ENCODE measurements around the gene SESTD1. TPM values are rescaled to one million over a fixed set of nuclear protein-coding genes. Genes with fewer than 3 reads are reported as not detected.

SESTD1 gene
- polyA plus RNA-seq, 6 donors from 2014 or later: 25.4 to 88.7 (median 66.2) TPM

DNA sequence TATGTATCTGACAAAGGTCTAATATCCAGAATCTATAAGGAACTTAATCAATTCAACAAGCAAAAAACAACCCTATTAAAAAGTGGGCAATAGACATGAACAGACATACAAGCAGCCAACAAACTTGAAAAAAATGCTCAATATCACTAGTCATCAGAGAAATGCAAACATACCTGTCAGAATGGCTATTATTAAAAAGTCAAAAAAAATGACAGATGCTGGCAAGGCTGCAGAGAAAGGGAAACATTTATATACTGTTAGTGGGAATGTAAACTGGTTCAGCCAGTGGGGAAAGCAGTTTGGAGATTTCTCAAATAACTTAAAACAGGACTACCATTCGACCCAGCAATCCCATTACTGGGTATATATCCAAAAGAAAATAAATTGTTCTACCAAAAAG, 21.6 kb downstream of the SESTD1 start:
- H3K4me1 Mint-ChIP-seq: peaks cover 43 to 91% (median 68%) of the 10 kb centered on the region in 3 donors
- H3K36me3 Mint-ChIP-seq: peaks cover 12 to 15% of the 10 kb centered on the region in 2 donors
- peak overlapping the region in 4 of 6 donors; percentile 20 to 62 (median 36) for H3K27ac Mint-ChIP-seq
- DNase-seq: no peak
- ATAC-seq (ENCODE audit: low read depth in 2 of 2): no peak
- H3K27me3 Mint-ChIP-seq: no peaks in the 10 kb centered on the region
- peaks cover under 1 to 17% (median 6%) of the 10 kb centered on the region in 7 donors for H3K9me3 Mint-ChIP-seq
- peak overlapping the region in 1 of 8 donors; percentile 14 for H3K4me3 Mint-ChIP-seq

DNA sequence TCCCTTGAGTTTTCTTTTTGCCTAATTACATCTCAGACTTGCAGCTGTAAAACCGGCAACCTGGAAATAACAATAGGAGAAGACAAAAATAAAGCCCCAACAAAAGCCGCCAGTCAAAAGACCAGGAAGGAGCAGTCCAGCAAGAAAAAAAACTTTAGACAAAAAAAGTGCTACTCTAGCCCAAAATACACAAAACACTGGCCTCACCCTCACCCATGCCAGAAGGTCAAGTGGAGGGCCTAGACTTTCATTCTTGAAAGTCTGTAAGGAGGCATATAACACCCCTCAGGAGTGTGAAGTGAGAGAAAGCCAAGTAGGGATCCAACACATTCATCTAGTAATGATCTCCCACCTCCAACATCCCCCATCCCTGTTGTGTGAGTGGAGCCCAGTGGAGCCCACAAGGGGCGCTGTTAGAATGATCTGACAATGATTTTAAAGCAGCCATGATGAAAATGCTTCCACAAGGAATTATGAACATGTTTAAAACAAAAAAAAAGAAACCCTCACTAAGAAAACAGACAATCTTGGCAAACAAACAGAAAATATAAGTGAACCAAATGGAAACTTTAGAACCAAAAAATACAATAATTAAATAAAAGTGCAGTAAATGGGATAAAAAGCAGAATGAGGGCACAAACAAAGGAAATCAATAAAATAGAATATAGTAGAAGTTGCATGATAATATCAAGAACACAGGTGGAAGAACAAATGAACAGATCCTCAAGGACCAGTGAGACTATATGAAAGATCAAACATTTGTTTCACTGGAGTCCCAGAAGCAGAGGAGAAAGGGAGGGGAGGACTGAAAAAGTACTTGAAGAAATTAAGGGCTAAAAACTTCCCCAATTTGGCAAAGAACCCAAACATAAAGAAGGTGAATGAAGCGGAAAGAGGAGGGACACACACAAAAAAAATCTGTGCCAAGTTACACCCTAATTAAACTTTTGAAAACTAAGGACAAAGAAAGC, 23.9 kb downstream of the SESTD1 start:
- H3K27ac Mint-ChIP-seq: peak overlapping the region in 4 of 6 donors; percentile 60 to 83 (median 69)
- peak overlapping the region in 5 of 8 donors; percentile 7 to 79 (median 15) for H3K4me3 Mint-ChIP-seq
- DNase-seq (no peak), ATAC-seq (ENCODE audit: low read depth in 2 of 2) (no peak)
- peaks cover 8 to 13% of the 10 kb centered on the region in 2 donors for H3K36me3 Mint-ChIP-seq
- peaks cover 45 to 82% (median 66%) of the 10 kb centered on the region in 3 donors for H3K4me1 Mint-ChIP-seq
- H3K27me3 Mint-ChIP-seq: no peaks in the 10 kb centered on the region
- H3K9me3 Mint-ChIP-seq: peaks cover 0 to 17% (median 4%) of the 10 kb centered on the region in 7 donors

DNA sequence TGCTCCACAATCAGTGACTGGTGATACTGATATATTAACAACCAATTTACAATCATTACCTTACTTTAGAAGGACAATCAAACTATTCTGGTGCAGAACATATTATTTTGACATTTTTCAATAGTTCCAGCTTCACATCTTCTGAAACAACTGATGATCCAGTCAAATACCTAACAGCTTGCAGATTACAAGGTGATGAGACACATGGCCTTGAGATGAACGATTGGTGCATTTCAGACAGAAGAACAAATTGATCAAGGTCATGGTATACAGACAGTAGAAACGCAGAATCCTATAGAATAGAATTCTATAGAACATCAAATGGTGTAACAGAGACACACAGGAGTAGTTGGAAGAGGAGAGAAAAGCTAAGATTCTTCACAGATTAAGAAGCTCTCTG, 24.8 kb downstream of the SESTD1 start:
- Mint-ChIP-seq H3K27me3 (no peaks in the 10 kb centered on the region), H3K36me3 (peaks cover 8 to 17% of the 10 kb centered on the region in 2 donors), H3K4me1 (peaks cover 50 to 83% (median 73%) of the 10 kb centered on the region in 3 donors), H3K27ac (peak overlapping the region in 4 of 6 donors; percentile 5 to 69 (median 28)), H3K9me3 (peaks cover 0 to 17% (median 4%) of the 10 kb centered on the region in 7 donors), H3K4me3 (peak overlapping the region in 2 of 8 donors; percentile 4 to 15)
- ATAC-seq (ENCODE audit: low read depth in 2 of 2) (no peak), DNase-seq (no peak)

GRCh38 chr2:179239195-179239594, 25.4 kb downstream of the SESTD1 start:
- H3K27ac Mint-ChIP-seq: peak overlapping the region in 1 of 6 donors; percentile 44
- peaks cover 8 to 17% of the 10 kb centered on the region in 2 donors for H3K36me3 Mint-ChIP-seq
- H3K27me3 Mint-ChIP-seq: no peaks in the 10 kb centered on the region
- H3K4me3 Mint-ChIP-seq: no peak overlapping the region
- no peak for ATAC-seq (ENCODE audit: low read depth in 2 of 2)
- no peak for DNase-seq
- H3K4me1 Mint-ChIP-seq: peaks cover 50 to 83% (median 73%) of the 10 kb centered on the region in 3 donors
- peaks cover 0 to 17% (median 4%) of the 10 kb centered on the region in 7 donors for H3K9me3 Mint-ChIP-seq

- ATAC-seq (ENCODE audit: low read depth in 2 of 2) (no peak), DNase-seq (no peak)
- no peak overlapping the region for H3K4me3 Mint-ChIP-seq
- no peak overlapping the region for H3K27ac Mint-ChIP-seq
- no peaks in the 10 kb centered on the region for H3K27me3 Mint-ChIP-seq
- H3K4me1 Mint-ChIP-seq: peaks cover 50 to 84% (median 73%) of the 10 kb centered on the region in 3 donors
- peaks cover 0 to 17% (median 4%) of the 10 kb centered on the region in 7 donors for H3K9me3 Mint-ChIP-seq
- H3K36me3 Mint-ChIP-seq: peaks cover 8 to 17% of the 10 kb centered on the region in 2 donors
Measured at GRCh38 chr2:179238027-179238426, 26.6 kb downstream of the SESTD1 start.

GRCh38 chr2:179237209-179237946, 27.3 kb downstream of the SESTD1 start:
- DNase-seq (no peak), ATAC-seq (ENCODE audit: low read depth in 2 of 2) (no peak)
- H3K4me1 Mint-ChIP-seq: peaks cover 49 to 80% (median 73%) of the 10 kb centered on the region in 3 donors
- peaks cover 11 to 17% of the 10 kb centered on the region in 2 donors for H3K36me3 Mint-ChIP-seq
- H3K27ac Mint-ChIP-seq: peak overlapping the region in 1 of 6 donors; percentile 66
- H3K9me3 Mint-ChIP-seq: peaks cover 0 to 14% (median 4%) of the 10 kb centered on the region in 7 donors
- peak overlapping the region in 1 of 8 donors; percentile 60 for H3K4me3 Mint-ChIP-seq
- H3K27me3 Mint-ChIP-seq: no peaks in the 10 kb centered on the region

GRCh38 chr2:179235463-179236108, 29.0 kb downstream of the SESTD1 start:
- Mint-ChIP-seq H3K27ac (peak overlapping the region in 3 of 6 donors; percentile 5 to 79 (median 41)), H3K9me3 (peaks cover 0 to 5% (median 0%) of the 10 kb centered on the region in 7 donors), H3K36me3 (peaks cover 7 to 10% of the 10 kb centered on the region in 2 donors), H3K4me1 (peaks cover 43 to 76% (median 63%) of the 10 kb centered on the region in 3 donors), H3K27me3 (no peaks in the 10 kb centered on the region), H3K4me3 (peak overlapping the region in 3 of 8 donors; percentile 10 to 51 (median 30))
- ATAC-seq (ENCODE audit: low read depth in 2 of 2): no peak
- no peak for DNase-seq

DNA sequence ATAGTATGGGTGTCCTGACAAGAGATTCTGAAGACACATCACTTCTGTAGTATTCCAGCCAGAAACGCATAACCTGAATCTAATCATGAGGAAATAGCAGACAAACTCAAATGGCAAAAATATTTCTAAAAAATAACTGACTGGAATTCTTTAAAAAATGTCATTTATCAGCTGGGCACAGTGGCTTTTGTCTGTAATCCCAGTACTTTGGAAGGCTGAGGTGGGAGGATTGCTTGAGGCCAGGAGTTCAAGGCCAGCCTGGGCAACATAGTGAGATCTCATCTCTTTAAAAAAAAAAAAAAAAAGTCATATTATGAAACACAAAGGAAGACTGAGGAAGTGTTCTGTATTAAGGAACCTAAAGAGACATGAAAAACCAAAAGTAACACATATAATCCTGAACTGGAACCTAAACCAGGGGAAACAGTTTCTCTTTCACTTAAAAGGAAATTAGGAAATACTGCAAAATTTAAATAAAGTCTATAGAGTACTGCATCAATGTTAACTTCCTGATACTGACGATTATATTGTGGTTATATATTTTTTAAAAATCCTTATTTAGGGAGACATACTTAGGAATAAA, 29.9 kb downstream of the SESTD1 start:
- DNase-seq (no peak), ATAC-seq (ENCODE audit: low read depth in 2 of 2) (peak; percentile 38 to 74)
- Mint-ChIP-seq H3K27ac (peak overlapping the region in 5 of 6 donors; percentile 28 to 92 (median 73)), H3K27me3 (no peaks in the 10 kb centered on the region), H3K36me3 (peaks cover 5 to 7% of the 10 kb centered on the region in 2 donors), H3K9me3 (peaks cover 0 to 4% (median 0%) of the 10 kb centered on the region in 7 donors), H3K4me1 (peaks cover 41 to 71% (median 60%) of the 10 kb centered on the region in 3 donors), H3K4me3 (peak overlapping the region in 3 of 8 donors; percentile 2 to 78 (median 51))

DNA sequence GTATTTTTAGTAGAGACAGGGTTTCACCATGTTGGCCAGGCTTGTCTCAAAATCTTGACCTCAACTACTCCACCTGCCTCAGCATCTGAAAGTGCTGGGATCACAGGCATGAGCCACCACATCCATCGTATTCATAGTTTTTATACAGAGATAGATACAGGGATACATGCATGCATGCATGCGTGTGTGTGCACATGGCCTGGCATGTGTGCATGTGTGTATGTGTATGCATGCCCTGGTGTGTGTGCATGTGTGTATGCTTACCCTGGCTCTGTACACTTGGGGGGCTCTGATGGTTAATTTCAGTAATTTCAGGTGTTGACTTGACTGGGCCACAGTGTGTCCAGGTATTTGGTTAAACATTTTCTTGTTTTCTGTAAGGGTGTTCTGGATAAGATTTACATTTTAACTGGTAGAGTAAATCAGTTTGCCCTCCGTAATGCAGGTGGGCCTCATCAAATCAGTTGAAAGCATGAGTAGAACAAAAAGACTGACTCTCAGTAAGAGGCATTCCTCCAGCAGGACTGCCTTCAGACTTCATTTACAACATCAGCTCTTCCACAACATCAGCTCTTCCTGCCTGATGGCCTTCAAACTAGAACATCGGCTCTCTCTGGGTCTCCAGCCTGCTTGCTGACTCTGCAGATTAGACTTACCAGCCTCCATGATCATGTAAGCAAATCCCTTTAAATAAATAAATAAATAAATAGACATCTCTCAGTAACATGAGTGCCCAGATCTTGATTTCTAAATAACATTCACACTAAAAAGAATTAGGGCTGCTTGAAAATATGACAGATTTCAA, 30.8 kb downstream of the SESTD1 start:
- Mint-ChIP-seq H3K9me3 (peaks cover 0 to 4% (median 0%) of the 10 kb centered on the region in 7 donors), H3K4me1 (peaks cover 45 to 67% (median 58%) of the 10 kb centered on the region in 3 donors), H3K4me3 (peak overlapping the region in 2 of 8 donors; percentile 45 to 78), H3K36me3 (peaks cover 5 to 7% of the 10 kb centered on the region in 2 donors), H3K27ac (peak overlapping the region in 4 of 6 donors; percentile 28 to 92 (median 60)), H3K27me3 (no peaks in the 10 kb centered on the region)
- ATAC-seq (ENCODE audit: low read depth in 2 of 2): no peak
- DNase-seq: no peak

DNA sequence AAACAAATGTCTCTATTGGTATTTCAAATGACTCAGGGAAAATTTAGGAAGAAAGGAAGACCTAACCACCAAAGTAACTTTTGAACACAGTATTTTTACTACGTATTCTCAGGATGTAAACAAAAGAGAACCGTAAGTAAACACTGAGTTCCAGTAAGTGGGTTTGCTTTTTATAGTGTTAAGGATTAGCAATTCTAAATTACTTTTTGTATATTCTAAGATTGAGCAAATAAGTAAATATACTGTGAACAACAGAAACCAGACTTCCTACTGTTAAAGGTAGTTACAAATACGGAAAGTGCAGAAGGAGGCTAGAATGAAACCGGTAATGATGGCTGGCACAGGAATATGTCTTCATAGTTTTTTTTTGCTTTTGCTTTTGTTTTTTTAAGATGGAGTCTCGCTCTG, 31.5 kb downstream of the SESTD1 start:
- peaks cover 5 to 7% of the 10 kb centered on the region in 2 donors for H3K36me3 Mint-ChIP-seq
- ATAC-seq (ENCODE audit: low read depth in 2 of 2) (no peak), DNase-seq (no peak)
- no peak overlapping the region for H3K4me3 Mint-ChIP-seq
- peak overlapping the region in 1 of 6 donors; percentile 12 for H3K27ac Mint-ChIP-seq
- H3K4me1 Mint-ChIP-seq: peaks cover 48 to 67% (median 62%) of the 10 kb centered on the region in 3 donors
- peaks cover 0 to 4% (median 0%) of the 10 kb centered on the region in 7 donors for H3K9me3 Mint-ChIP-seq
- H3K27me3 Mint-ChIP-seq: no peaks in the 10 kb centered on the region

DNA sequence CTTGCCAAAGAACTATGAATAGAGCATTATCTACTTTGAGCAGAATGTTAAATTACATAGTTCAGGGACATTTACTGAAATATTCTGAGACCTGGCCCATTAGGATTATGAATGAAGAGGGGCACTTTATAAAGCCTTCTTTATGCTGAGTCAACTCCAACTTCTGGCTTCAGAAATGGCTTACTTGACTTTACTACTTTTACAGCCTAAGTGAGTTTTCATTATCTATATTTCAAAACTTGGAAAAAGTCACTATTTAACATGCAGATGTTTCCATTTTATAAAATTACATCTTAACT, 37.7 kb downstream of the SESTD1 start:
- H3K27me3 Mint-ChIP-seq: no peaks in the 10 kb centered on the region
- ATAC-seq (ENCODE audit: low read depth in 2 of 2) (no peak), DNase-seq (no peak)
- no peaks in the 10 kb centered on the region for H3K9me3 Mint-ChIP-seq
- peaks cover 47 to 61% (median 59%) of the 10 kb centered on the region in 3 donors for H3K4me1 Mint-ChIP-seq
- H3K4me3 Mint-ChIP-seq: no peak overlapping the region
- H3K36me3 Mint-ChIP-seq: no peaks in the 10 kb centered on the region
- peak overlapping the region in 2 of 6 donors; percentile 6 to 26 for H3K27ac Mint-ChIP-seq
